ENCODE data around the gene SLC17A5. TPM values are rescaled to one million over a fixed set of nuclear protein-coding genes. Genes with fewer than 3 reads are reported as not detected.

SLC17A5 gene
- total and polyA plus RNA-seq, 9 of the 15 experiments (the other 6 are each of a cell fraction or from before 2014, with no cell fraction given), result 1.3 to 7.2 (median 3.4) TPM

DNA sequence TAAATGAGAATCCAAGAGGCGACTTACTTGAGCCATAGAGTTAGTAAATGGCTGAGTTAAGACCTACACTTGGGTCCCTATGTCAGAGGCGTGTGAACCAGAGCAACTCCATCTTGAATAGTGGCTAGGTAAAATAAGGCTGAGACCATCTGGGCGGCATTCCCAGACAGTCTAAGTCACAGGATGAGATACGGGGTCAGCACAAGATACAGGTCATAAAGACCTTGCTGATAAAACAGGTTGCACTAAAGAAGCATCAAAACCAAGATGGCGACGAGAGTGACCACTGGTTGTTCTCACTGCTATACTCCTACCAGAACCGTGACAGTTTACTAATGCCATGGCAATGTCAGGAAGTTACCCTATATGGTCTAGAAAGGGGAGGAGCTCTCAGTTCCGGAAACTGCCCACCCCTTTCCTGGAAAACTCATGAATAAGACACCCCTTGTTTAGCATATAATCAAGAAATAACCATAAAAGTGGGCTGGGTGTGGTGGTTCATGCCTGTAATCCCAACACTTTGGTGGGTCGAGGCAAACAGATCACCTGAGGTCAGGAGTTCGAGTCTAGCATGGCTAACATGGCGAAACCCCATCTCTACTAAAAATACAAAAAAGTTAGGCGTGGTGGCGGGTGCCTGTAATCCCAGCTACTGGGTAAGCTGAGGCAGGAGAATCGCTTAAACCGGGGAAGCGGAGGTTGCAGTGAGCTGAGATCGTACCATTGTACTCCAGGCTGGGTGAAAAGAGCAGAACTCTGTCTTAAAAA is 89.0 kb downstream of the SLC17A5 start (continued):
- no peak for TF ChIP-seq CC2D1A (IDR thresholded peaks at IDR 0.05)
- no peak for TF ChIP-seq ZKSCAN1 (IDR thresholded peaks at IDR 0.05; ENCODE audit: low read depth, low read length)
- no peak for TF ChIP-seq NCOR1 (IDR thresholded peaks at IDR 0.05)
- no peak for TF ChIP-seq U2AF2 (optimal IDR thresholded peaks at IDR 0.05; ENCODE audit: low read depth, low read length)
- peak; percentile 39; the same call in 1 of the 2 replicates for TF ChIP-seq EP400 (IDR thresholded peaks at IDR 0.05)
- TF ChIP-seq, protein P1, sequence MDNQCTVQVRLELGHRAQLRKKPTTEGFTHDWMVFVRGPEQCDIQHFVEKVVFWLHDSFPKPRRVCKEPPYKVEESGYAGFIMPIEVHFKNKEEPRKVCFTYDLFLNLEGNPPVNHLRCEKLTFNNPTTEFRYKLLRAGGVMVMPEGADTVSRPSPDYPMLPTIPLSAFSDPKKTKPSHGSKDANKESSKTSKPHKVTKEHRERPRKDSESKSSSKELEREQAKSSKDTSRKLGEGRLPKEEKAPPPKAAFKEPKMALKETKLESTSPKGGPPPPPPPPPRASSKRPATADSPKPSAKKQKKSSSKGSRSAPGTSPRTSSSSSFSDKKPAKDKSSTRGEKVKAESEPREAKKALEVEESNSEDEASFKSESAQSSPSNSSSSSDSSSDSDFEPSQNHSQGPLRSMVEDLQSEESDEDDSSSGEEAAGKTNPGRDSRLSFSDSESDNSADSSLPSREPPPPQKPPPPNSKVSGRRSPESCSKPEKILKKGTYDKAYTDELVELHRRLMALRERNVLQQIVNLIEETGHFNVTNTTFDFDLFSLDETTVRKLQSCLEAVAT (IDR thresholded peaks at IDR 0.05), result peak in 1 of 2 experiments; percentile 53; a peak in 1 of 4 replicates
- TF ChIP-seq, protein P2, sequence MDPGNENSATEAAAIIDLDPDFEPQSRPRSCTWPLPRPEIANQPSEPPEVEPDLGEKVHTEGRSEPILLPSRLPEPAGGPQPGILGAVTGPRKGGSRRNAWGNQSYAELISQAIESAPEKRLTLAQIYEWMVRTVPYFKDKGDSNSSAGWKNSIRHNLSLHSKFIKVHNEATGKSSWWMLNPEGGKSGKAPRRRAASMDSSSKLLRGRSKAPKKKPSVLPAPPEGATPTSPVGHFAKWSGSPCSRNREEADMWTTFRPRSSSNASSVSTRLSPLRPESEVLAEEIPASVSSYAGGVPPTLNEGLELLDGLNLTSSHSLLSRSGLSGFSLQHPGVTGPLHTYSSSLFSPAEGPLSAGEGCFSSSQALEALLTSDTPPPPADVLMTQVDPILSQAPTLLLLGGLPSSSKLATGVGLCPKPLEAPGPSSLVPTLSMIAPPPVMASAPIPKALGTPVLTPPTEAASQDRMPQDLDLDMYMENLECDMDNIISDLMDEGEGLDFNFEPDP (CRISPR knock-in tag; IDR thresholded peaks at IDR 0.05), result peak; percentile 99
- TF ChIP-seq TBL1XR1 (IDR thresholded peaks at IDR 0.05; ENCODE audit: low read length in 2 of 2), result no peak
- 0 out of 2 replicates have a peak, but pooled peaks have one; percentile 90 for TF ChIP-seq ZNF778 (CRISPR knock-in tag; IDR thresholded peaks at IDR 0.05)
- TF ChIP-seq OTX1 (CRISPR knock-in tag; IDR thresholded peaks at IDR 0.05), result peak; percentile 99
- TF ChIP-seq NONO (IDR thresholded peaks at IDR 0.05; ENCODE audit: low read depth in 2 of 2, low read length in 1 of 2), result no peak
- peak; percentile 97 for TF ChIP-seq PHTF2 (CRISPR knock-in tag; IDR thresholded peaks at IDR 0.05)
- no peak for TF ChIP-seq CHD4 (IDR thresholded peaks at IDR 0.05; ENCODE audit: insufficient read depth, insufficient replicate concordance, low read depth, low read length, poor library complexity, severe bottlenecking)
- no peak for TF ChIP-seq MEF2A (IDR thresholded peaks at IDR 0.05; ENCODE audit: control insufficient read depth, low read depth, low read length)
- TF ChIP-seq, protein P3, sequence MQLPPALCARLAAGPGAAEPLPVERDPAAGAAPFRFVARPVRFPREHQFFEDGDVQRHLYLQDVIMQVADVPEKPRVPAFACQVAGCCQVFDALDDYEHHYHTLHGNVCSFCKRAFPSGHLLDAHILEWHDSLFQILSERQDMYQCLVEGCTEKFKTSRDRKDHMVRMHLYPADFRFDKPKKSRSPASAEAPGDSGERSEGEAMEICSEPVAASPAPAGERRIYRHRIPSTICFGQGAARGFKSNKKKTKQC (CRISPR knock-in tag; IDR thresholded peaks at IDR 0.05), result no peak
- TF ChIP-seq FOXJ2 (tag; IDR thresholded peaks at IDR 0.05), result peak; percentile 87
- TF ChIP-seq EHMT2 (IDR thresholded peaks at IDR 0.05), result peak; percentile 84; the same call in 1 of the 2 replicates
- no peak for TF ChIP-seq KAT8 (IDR thresholded peaks at IDR 0.05; ENCODE audit: low read depth)
- TF ChIP-seq C11orf30 (IDR thresholded peaks at IDR 0.05; ENCODE audit: low read depth), result no peak
- TF ChIP-seq ZNF551 (CRISPR knock-in tag; IDR thresholded peaks at IDR 0.05), result peak; percentile 85; the same call in 1 of the 2 replicates
- TF ChIP-seq RAD21 (CRISPR knock-in tag; conservative IDR thresholded peaks at IDR 0.05 in 1 of 2, IDR thresholded peaks at IDR 0.05 in 1 of 2), result peak in 1 of 2 experiments; percentile 51; a peak in 2 of 4 replicates
- no peak for TF ChIP-seq CEBPG (CRISPR knock-in tag; IDR thresholded peaks at IDR 0.05)
- TF ChIP-seq CEBPG (tag; conservative IDR thresholded peaks at IDR 0.05 in 1 of 2, IDR thresholded peaks at IDR 0.05 in 1 of 2), result peak in 1 of 2 experiments; percentile 29; a peak in 1 of 4 replicates
- TF ChIP-seq RFX1 (IDR thresholded peaks at IDR 0.05), result peak; percentile 86
- TF ChIP-seq JUND (IDR thresholded peaks at IDR 0.05; ENCODE audit: borderline replicate concordance, low read depth, low read length), result no peak; the same call in 1 of the 2 replicates
- peak; percentile 96; the same call in 2 of the 3 replicates for TF ChIP-seq JUND (tag; IDR thresholded peaks at IDR 0.05; ENCODE audit: borderline replicate concordance, low read depth, low read length)

Data from K562 (cell line).